Measurements from ENCODE around the gene RASGRP1.

GRCh38 chr15:38600236-38600635 is 35.6 kb upstream of the RASGRP1 start:
- no peak for TF ChIP-seq CTCF (IDR thresholded peaks at IDR 0.05; ENCODE audit: low read length)
- TF ChIP-seq EZH2 (IDR thresholded peaks at IDR 0.05; ENCODE audit: borderline replicate concordance, low read length) = no peak
